ENCODE measurements around the gene CABP4.
"Not testable (repeated sequence)": the region's sequence is repeated elsewhere in the genome, so short reads cannot be mapped to it uniquely, and the experiment has no call there.

CABP4 gene

GRCh38 chr11:67423466-67423865 lies 31.7 kb upstream of the CABP4 start:
- H3K27ac ChIP-seq (replicated peaks), result no peak overlapping the region
- no peak for DNase-seq (ENCODE audit: low read depth in 1 of 2, low spot score in 1 of 2)
- TF ChIP-seq CTCF (IDR thresholded peaks at IDR 0.05; ENCODE audit: insufficient read depth, low read length) (no peak), SPI1 (IDR thresholded peaks at IDR 0.05; ENCODE audit: borderline replicate concordance, low read depth) (no peak), REST (IDR thresholded peaks at IDR 0.05; ENCODE audit: insufficient replicate concordance, low read depth) (no peak)
- no peak overlapping the region for H3K4me3 ChIP-seq (replicated peaks; ENCODE audit: insufficient read depth, low read length)
- H3K27me3 ChIP-seq (ENCODE audit: insufficient read depth, poor library complexity, severe bottlenecking), result no peaks in the 10 kb centered on the region

- H3K4me3 ChIP-seq (replicated peaks; ENCODE audit: insufficient read depth, low read length), result no peak overlapping the region
- DNase-seq (ENCODE audit: low read depth in 1 of 2, low spot score in 1 of 2), result no peak
- TF ChIP-seq SPI1 (IDR thresholded peaks at IDR 0.05; ENCODE audit: borderline replicate concordance, low read depth), result no peak
- TF ChIP-seq POLR2AphosphoS5 (IDR thresholded peaks at IDR 0.05; ENCODE audit: low read depth), result no peak
- no peak for TF ChIP-seq CTCF (IDR thresholded peaks at IDR 0.05; ENCODE audit: insufficient read depth, low read length)
- no peak for TF ChIP-seq GABPA (IDR thresholded peaks at IDR 0.05; ENCODE audit: low read depth)
- no peak for TF ChIP-seq REST (IDR thresholded peaks at IDR 0.05; ENCODE audit: insufficient replicate concordance, low read depth)
- no peaks in the 10 kb centered on the region for H3K27me3 ChIP-seq (ENCODE audit: insufficient read depth, poor library complexity, severe bottlenecking)
- H3K27ac ChIP-seq (replicated peaks), result no peak overlapping the region
Measured at GRCh38 chr11:67423891-67424613, 31.1 kb upstream of the CABP4 start.

GRCh38 chr11:67427364-67427859 lies 27.7 kb upstream of the CABP4 start:
- Histone ChIP-seq H3K27ac (replicated peaks) (peak overlapping the region; percentile 74), H3K4me3 (replicated peaks; ENCODE audit: insufficient read depth, low read length) (peak overlapping the region; percentile 84)
- not testable (repeated sequence) for H3K27me3 ChIP-seq (ENCODE audit: insufficient read depth, poor library complexity, severe bottlenecking); DNase-seq (ENCODE audit: low read depth in 1 of 2, low spot score in 1 of 2)

GRCh38 chr11:67428052-67429001 lies 26.8 kb upstream of the CABP4 start, which contains the start of gene RPS6KB2:
TSS of gene RPS6KB2 (plus strand) at chr11:67428494. CDS start at chr11:67428546, 52 bp downstream.
- peak; percentile 95 to 98 for DNase-seq (ENCODE audit: low read depth in 1 of 2, low spot score in 1 of 2)
- Histone ChIP-seq H3K27ac (replicated peaks) (peak within 1 kb of the TSS; percentile 74), H3K27me3 (ENCODE audit: insufficient read depth, poor library complexity, severe bottlenecking) (no peaks in the 10 kb centered on the region), H3K4me3 (replicated peaks; ENCODE audit: insufficient read depth, low read length) (peak within 1 kb of the TSS; percentile 84)
- peak; percentile 8; the same call in 1 of the 2 replicates for TF ChIP-seq GABPA (IDR thresholded peaks at IDR 0.05; ENCODE audit: low read depth)
- no peak for TF ChIP-seq REST (IDR thresholded peaks at IDR 0.05; ENCODE audit: insufficient replicate concordance, low read depth)
- no peak for TF ChIP-seq CTCF (IDR thresholded peaks at IDR 0.05; ENCODE audit: insufficient read depth, low read length)
- TF ChIP-seq SPI1 (IDR thresholded peaks at IDR 0.05; ENCODE audit: borderline replicate concordance, low read depth), result peak; percentile 32; the same call in 1 of the 2 replicates
- peak; percentile 57; the same call in 1 of the 2 replicates for TF ChIP-seq POLR2AphosphoS5 (IDR thresholded peaks at IDR 0.05; ENCODE audit: low read depth)

All from HL-60 (cell line).